Urinary bladder (tissue), 4 donors: ENCODE measurements around the gene CAPZB. TPM values are rescaled to one million over a fixed set of nuclear protein-coding genes. Genes with fewer than 3 reads are reported as not detected.

Source experiments
- DNase-seq: peaks from one replicate; pipeline ENCODE4 v3.0.0-alpha.2; 2015; ENCODE audit errors: extremely low spot score
- H3K27ac ChIP-seq: one replicate; pipeline ENCODE4 v1.5.1; 2013; ENCODE audit warnings: low read depth, mild to moderate bottlenecking, moderate library complexity
- H3K36me3 ChIP-seq: one replicate; pipeline ENCODE4 v1.6.1; 2013; ENCODE audit warnings: mild to moderate bottlenecking, moderate library complexity; ENCODE audit not compliant: insufficient read depth
- H3K4me1 ChIP-seq: one replicate; pipeline ENCODE4 v1.6.1; 2013; ENCODE audit warnings: mild to moderate bottlenecking, moderate library complexity; ENCODE audit not compliant: insufficient read depth
- H3K4me3 ChIP-seq: one replicate; pipeline ENCODE4 v1.5.1; 2013; ENCODE audit warnings: low read depth, low read length
- WGBS: extraction: QIAGEN DNeasy Blood & Tissue Kit; methylation state at CpG from one replicate; pipeline ENCODE4 v1.1.7; 2013; 5-methylcytosine and 5-hydroxymethylcytosine counted together
- polyA plus RNA-seq: library from polyadenylated mRNA; stranded (reverse); fragments of 200-250 nt; gene quantifications from one replicate; pipeline ENCODE4 v1.2.3, GENCODE V29; 2013
- total RNA-seq: library from RNA; depleted of rRNA; stranded (reverse); fragments of >200 nt; gene quantifications from one replicate; pipeline ENCODE4 v1.2.3, GENCODE V29; 2014
- donor health status: healthy with polysubstance abuse.
- donor health status: healthy.

CAPZB gene
- total and polyA plus RNA-seq, 2 donors = 77.1 to 372 TPM

GRCh38 chr1:19340387-19340937, 144.9 kb downstream of the CAPZB start:
- Histone ChIP-seq H3K27ac (no peak overlapping the region), H3K36me3 (no peaks in the 10 kb centered on the region)
- 95% methylated on average over 14 of the region's 14 CpGs for WGBS

GRCh38 chr1:19339214-19339861, 146.0 kb downstream of the CAPZB start:
- Histone ChIP-seq H3K27ac (no peak overlapping the region), H3K36me3 (no peaks in the 10 kb centered on the region), H3K4me3 (no peak overlapping the region), H3K4me1 (no peaks in the 10 kb centered on the region)
- DNase-seq = no peak
- WGBS = 82% methylated on average over 19 of the region's 19 CpGs

More at GRCh38 chr1:19340387-19340937, 144.9 kb downstream of the CAPZB start:
- no peak for DNase-seq
- no peaks in the 10 kb centered on the region for H3K4me1 ChIP-seq
- no peak overlapping the region for H3K4me3 ChIP-seq

- 73% methylated on average over 27 of the region's 27 CpGs for WGBS
- H3K36me3 ChIP-seq = no peaks in the 10 kb centered on the region
These were observed 147.0 kb downstream of the CAPZB start for GRCh38 chr1:19338323-19338762.

GRCh38 chr1:19337289-19337688, 148.1 kb downstream of the CAPZB start:
- WGBS = 88% methylated on average over 4 of the region's 4 CpGs
- H3K36me3 ChIP-seq = no peaks in the 10 kb centered on the region

More at GRCh38 chr1:19338323-19338762, 147.0 kb downstream of the CAPZB start:
- H3K4me3 ChIP-seq = no peak overlapping the region
- DNase-seq = no peak
- H3K4me1 ChIP-seq = no peaks in the 10 kb centered on the region
- H3K27ac ChIP-seq = no peak overlapping the region

GRCh38 chr1:19336543-19336942, 148.8 kb downstream of the CAPZB start:
- no peak overlapping the region for H3K4me3 ChIP-seq
- 85% methylated on average over 7 of the region's 7 CpGs for WGBS
- no peaks in the 10 kb centered on the region for H3K36me3 ChIP-seq
- H3K4me1 ChIP-seq = no peaks in the 10 kb centered on the region
- DNase-seq = no peak
- H3K27ac ChIP-seq = no peak overlapping the region

More at GRCh38 chr1:19337289-19337688, 148.1 kb downstream of the CAPZB start:
- Histone ChIP-seq H3K27ac (no peak overlapping the region), H3K4me1 (no peaks in the 10 kb centered on the region), H3K4me3 (no peak overlapping the region)
- DNase-seq = no peak

- Histone ChIP-seq H3K4me1 (no peaks in the 10 kb centered on the region), H3K27ac (no peak overlapping the region), H3K36me3 (peaks cover under 1% of the 10 kb centered on the region), H3K4me3 (no peak overlapping the region)
- 79% methylated on average over 9 of the region's 9 CpGs for WGBS
- DNase-seq = no peak
These were observed 151.6 kb downstream of the CAPZB start for GRCh38 chr1:19333587-19334354.

GRCh38 chr1:19332832-19333231, 152.5 kb downstream of the CAPZB start:
- no peak for DNase-seq
- no peak overlapping the region for H3K4me3 ChIP-seq
- no peak overlapping the region for H3K27ac ChIP-seq
- H3K4me1 ChIP-seq = no peaks in the 10 kb centered on the region
- peaks cover 4% of the 10 kb centered on the region for H3K36me3 ChIP-seq
- WGBS = 94% methylated on average over 12 of the region's 12 CpGs

GRCh38 chr1:19331262-19331878, 154.0 kb downstream of the CAPZB start:
- 91% methylated on average over 13 of the region's 13 CpGs for WGBS
- H3K4me3 ChIP-seq = no peak overlapping the region

GRCh38 chr1:19330449-19331135, 154.7 kb downstream of the CAPZB start:
- H3K4me1 ChIP-seq = no peaks in the 10 kb centered on the region
- peaks cover 4% of the 10 kb centered on the region for H3K36me3 ChIP-seq
- H3K27ac ChIP-seq = no peak overlapping the region
- WGBS = 91% methylated on average over 14 of the region's 14 CpGs
- DNase-seq = no peak
- no peak overlapping the region for H3K4me3 ChIP-seq

More at GRCh38 chr1:19331262-19331878, 154.0 kb downstream of the CAPZB start:
- H3K4me1 ChIP-seq = no peaks in the 10 kb centered on the region
- DNase-seq = no peak
- peaks cover 4% of the 10 kb centered on the region for H3K36me3 ChIP-seq
- no peak overlapping the region for H3K27ac ChIP-seq

- peaks cover 4% of the 10 kb centered on the region for H3K36me3 ChIP-seq
- no peak overlapping the region for H3K27ac ChIP-seq
- no peaks in the 10 kb centered on the region for H3K4me1 ChIP-seq
- no peak overlapping the region for H3K4me3 ChIP-seq
- DNase-seq = no peak
- WGBS = 93% methylated on average over 5 of the region's 5 CpGs
These were observed 155.7 kb downstream of the CAPZB start for GRCh38 chr1:19329611-19330010.

- Histone ChIP-seq H3K4me1 (no peaks in the 10 kb centered on the region), H3K27ac (no peak overlapping the region), H3K4me3 (no peak overlapping the region), H3K36me3 (peaks cover 4% of the 10 kb centered on the region)
- WGBS = 91% methylated on average over 13 of the region's 13 CpGs
- no peak for DNase-seq
These were observed 156.2 kb downstream of the CAPZB start for GRCh38 chr1:19329188-19329587.

- no peaks in the 10 kb centered on the region for H3K4me1 ChIP-seq
- peaks cover 4% of the 10 kb centered on the region for H3K36me3 ChIP-seq
- no peak overlapping the region for H3K4me3 ChIP-seq
- 95% methylated on average over 18 of the region's 18 CpGs for WGBS
- H3K27ac ChIP-seq = no peak overlapping the region
- DNase-seq = no peak
These were observed 156.9 kb downstream of the CAPZB start for GRCh38 chr1:19328486-19328885.

- Histone ChIP-seq H3K4me3 (no peak overlapping the region), H3K27ac (no peak overlapping the region), H3K4me1 (no peaks in the 10 kb centered on the region), H3K36me3 (peaks cover 4% of the 10 kb centered on the region)
- WGBS = 87% methylated on average over 9 of the region's 9 CpGs
- no peak for DNase-seq
These were observed 157.6 kb downstream of the CAPZB start for GRCh38 chr1:19327736-19328135.
